Ishikawa (cell line): Measurements from ENCODE around the gene DENND1A.

Source experiments
- CEBPB ChIP-seq: IDR thresholded peaks from 2 replicates; pipeline ENCODE4 v1.6.1; 2012
- CREB1 ChIP-seq: IDR thresholded peaks from 2 replicates; pipeline ENCODE4 v1.6.1; 2012; ENCODE audit warnings: low read depth
- EGR1 ChIP-seq: IDR thresholded peaks from 2 replicates; pipeline ENCODE4 v1.6.1; 2012
- EP300 ChIP-seq: IDR thresholded peaks from 2 replicates; pipeline ENCODE4 v1.6.1; 2012; ENCODE audit warnings: borderline replicate concordance
- FOXM1 ChIP-seq: IDR thresholded peaks from 2 replicates; pipeline ENCODE4 v1.6.1; 2012; ENCODE audit warnings: low read depth, borderline replicate concordance
- MAX ChIP-seq: IDR thresholded peaks from 2 replicates; pipeline ENCODE4 v1.6.1; 2012
- NFIC ChIP-seq: IDR thresholded peaks from 2 replicates; pipeline ENCODE4 v1.6.1; 2012
- RAD21 ChIP-seq: IDR thresholded peaks from 2 replicates; pipeline ENCODE4 v1.6.1; 2012; ENCODE audit warnings: low read depth
- TAF1 ChIP-seq: IDR thresholded peaks from 2 replicates; pipeline ENCODE4 v1.6.1; 2012; ENCODE audit warnings: low read depth, mild to moderate bottlenecking
- TCF12 ChIP-seq: IDR thresholded peaks from 2 replicates; pipeline ENCODE4 v1.6.1; 2012; ENCODE audit warnings: low read depth
- TEAD4 ChIP-seq: IDR thresholded peaks from 2 replicates; pipeline ENCODE4 v1.6.1; 2012
- USF1 ChIP-seq: IDR thresholded peaks from 2 replicates; pipeline ENCODE4 v1.6.1; 2012
- YY1 ChIP-seq: IDR thresholded peaks from 2 replicates; pipeline ENCODE4 v1.6.1; 2012; ENCODE audit warnings: low read depth
- ZBTB7A ChIP-seq: IDR thresholded peaks from 2 replicates; pipeline ENCODE4 v1.6.1; 2012; ENCODE audit warnings: low read depth
- TF ChIP-seq, protein P1 (sequence below): IDR thresholded peaks from 2 replicates; pipeline ENCODE4 v1.6.1; 2012; ENCODE audit warnings: low read depth, mild to moderate bottlenecking

The DENND1A gene

DNA sequence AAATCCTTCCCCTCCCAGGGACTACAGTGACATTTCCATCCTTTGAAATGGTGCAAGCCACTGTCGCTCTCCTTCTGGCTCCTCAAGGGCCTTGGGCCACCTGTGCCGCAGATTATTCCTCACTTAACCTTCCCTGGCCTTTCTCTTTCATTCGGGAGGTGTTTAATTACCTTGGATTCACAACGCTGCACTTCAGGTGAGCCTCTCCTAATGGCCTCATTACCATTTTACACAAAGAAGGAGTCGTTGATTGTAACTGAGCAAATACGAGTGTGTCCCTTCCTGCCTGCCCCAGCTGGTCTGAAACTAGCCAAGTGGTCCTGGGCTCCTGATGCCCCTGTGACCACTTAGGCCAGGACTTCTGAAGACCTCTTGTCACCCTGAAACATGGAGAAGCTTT, 368.9 kb downstream of the DENND1A start:
- TF ChIP-seq TEAD4 (no peak), YY1 (no peak), USF1 (no peak), NFIC (no peak), CEBPB (no peak), TCF12 (no peak), EGR1 (no peak), MAX (no peak), FOXM1 (no peak)
- TF ChIP-seq, protein P1, sequence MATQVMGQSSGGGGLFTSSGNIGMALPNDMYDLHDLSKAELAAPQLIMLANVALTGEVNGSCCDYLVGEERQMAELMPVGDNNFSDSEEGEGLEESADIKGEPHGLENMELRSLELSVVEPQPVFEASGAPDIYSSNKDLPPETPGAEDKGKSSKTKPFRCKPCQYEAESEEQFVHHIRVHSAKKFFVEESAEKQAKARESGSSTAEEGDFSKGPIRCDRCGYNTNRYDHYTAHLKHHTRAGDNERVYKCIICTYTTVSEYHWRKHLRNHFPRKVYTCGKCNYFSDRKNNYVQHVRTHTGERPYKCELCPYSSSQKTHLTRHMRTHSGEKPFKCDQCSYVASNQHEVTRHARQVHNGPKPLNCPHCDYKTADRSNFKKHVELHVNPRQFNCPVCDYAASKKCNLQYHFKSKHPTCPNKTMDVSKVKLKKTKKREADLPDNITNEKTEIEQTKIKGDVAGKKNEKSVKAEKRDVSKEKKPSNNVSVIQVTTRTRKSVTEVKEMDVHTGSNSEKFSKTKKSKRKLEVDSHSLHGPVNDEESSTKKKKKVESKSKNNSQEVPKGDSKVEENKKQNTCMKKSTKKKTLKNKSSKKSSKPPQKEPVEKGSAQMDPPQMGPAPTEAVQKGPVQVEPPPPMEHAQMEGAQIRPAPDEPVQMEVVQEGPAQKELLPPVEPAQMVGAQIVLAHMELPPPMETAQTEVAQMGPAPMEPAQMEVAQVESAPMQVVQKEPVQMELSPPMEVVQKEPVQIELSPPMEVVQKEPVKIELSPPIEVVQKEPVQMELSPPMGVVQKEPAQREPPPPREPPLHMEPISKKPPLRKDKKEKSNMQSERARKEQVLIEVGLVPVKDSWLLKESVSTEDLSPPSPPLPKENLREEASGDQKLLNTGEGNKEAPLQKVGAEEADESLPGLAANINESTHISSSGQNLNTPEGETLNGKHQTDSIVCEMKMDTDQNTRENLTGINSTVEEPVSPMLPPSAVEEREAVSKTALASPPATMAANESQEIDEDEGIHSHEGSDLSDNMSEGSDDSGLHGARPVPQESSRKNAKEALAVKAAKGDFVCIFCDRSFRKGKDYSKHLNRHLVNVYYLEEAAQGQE = no peak

- no peak for TF ChIP-seq EGR1
- TF ChIP-seq CEBPB = no peak
- TF ChIP-seq, protein P1 = no peak
- no peak for TF ChIP-seq ZBTB7A
- no peak for TF ChIP-seq TEAD4
- TF ChIP-seq CREB1 = no peak
- no peak for TF ChIP-seq RAD21
- no peak for TF ChIP-seq TAF1
- no peak for TF ChIP-seq EP300
- TF ChIP-seq YY1 = no peak
- TF ChIP-seq MAX = no peak
- no peak for TF ChIP-seq USF1
- TF ChIP-seq TCF12 = no peak
- no peak for TF ChIP-seq FOXM1
- TF ChIP-seq NFIC = no peak
Observed at GRCh38 chr9:123556464-123557435, 373.2 kb downstream of the DENND1A start.

DNA sequence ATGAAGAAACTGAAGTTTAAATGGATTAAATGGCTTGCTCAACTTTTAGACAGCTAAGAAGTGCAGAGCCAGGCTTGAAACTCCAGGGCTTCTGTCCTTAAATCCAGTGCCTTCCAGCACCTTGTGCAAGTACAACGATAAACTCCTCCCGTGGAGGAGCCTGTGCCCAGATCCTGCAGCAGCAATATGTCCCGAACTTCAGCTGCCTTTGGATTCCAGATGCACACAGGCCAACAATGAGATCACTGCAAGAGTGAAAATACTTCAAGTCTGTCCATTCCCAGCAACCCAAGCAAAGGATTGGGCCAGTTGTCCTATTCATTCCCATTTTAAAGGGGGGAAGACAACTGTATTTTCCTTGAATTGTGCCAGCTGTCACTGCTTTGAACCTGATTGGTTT, 374.3 kb downstream of the DENND1A start:
- TF ChIP-seq RAD21 (no peak), YY1 (no peak), NFIC (no peak), FOXM1 (no peak), ZBTB7A (no peak), CEBPB (no peak), USF1 (no peak), MAX (no peak), TEAD4 (no peak)

DNA sequence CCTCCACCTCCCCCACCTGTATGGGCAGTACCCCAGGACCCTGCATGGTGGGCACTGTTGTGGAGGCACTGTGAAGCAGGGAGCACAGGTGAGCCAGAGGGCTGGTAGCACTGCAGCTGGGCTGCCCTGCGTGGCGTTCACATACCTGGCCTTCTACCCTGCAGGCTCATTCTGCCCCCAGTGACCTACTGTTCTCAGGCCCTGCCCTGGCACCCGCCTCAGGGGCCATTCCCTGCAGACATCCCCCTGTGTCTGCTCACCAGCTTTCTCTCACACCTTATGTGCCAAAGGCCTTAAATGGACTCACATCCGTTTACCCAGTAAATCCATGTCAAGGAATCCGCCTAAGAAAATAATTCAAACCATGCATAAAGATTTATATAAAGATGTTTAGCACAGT, 377.4 kb downstream of the DENND1A start:
- TF ChIP-seq ZBTB7A (no peak), TAF1 (no peak), EP300 (no peak), CEBPB (no peak), TEAD4 (no peak)

DNA sequence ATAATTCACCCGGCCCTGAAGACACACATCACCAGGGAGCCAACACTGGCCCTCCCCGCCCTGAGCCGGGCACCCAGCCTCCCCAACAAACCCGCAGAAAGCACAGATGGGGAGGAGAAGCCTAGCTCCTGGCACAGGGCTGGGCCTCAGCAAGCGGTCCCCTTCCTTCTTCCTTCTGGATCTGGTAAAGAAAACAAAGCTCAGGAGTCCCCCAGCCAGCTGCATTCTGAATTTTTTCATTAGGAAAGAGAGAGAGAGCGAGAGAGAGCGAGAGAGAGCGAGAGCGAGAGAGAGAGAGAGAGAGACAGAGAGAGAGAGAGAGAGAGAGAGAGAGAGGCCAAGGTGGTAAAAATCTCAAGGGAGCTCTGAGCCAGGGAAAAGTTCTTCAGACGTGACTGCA, 378.2 kb downstream of the DENND1A start:
- TF ChIP-seq USF1 (no peak), EP300 (no peak), FOXM1 (no peak), YY1 (no peak), CREB1 (no peak), EGR1 (no peak), ZBTB7A (no peak), TEAD4 (no peak), NFIC (no peak), TCF12 (no peak), CEBPB (no peak), TAF1 (no peak)
- TF ChIP-seq, protein P1 = no peak
